ENCODE data around the gene POLA1. TPM values are rescaled to one million over a fixed set of nuclear protein-coding genes. Genes with fewer than 3 reads are reported as not detected.

Gene POLA1
- polyA plus RNA-seq, 1 donor from 2014 or later, result 5.8 TPM

- no peak overlapping the region for H3K4me2 ChIP-seq (ENCODE audit: low read length)
- no peak overlapping the region for H3K27ac ChIP-seq (ENCODE audit: low read length)
- no peaks in the 10 kb centered on the region for H3K36me3 ChIP-seq (ENCODE audit: insufficient read depth, low read length)
- H3K79me2 ChIP-seq (replicated peaks; ENCODE audit: insufficient read depth, low read length), result no peaks in the 10 kb centered on the region
- no peaks in the 10 kb centered on the region for H3K27me3 ChIP-seq (ENCODE audit: insufficient read depth, low read depth, low read length)
- no peak overlapping the region for H2AFZ ChIP-seq (ENCODE audit: low read depth, low read length)
- no peaks in the 10 kb centered on the region for H3K9me3 ChIP-seq (ENCODE audit: low read length)
- TF ChIP-seq CTCF (IDR thresholded peaks at IDR 0.05; ENCODE audit: poor library complexity, severe bottlenecking), result no peak
- no peak for TF ChIP-seq EZH2 (IDR thresholded peaks at IDR 0.05; ENCODE audit: borderline replicate concordance, insufficient read depth, low read length, poor library complexity, severe bottlenecking)
- H3K4me3 ChIP-seq (ENCODE audit: low read length), result no peak overlapping the region
- no peaks in the 10 kb centered on the region for H3K9me2 ChIP-seq (ENCODE audit: insufficient read depth, low read length)
- no peaks in the 10 kb centered on the region for H3F3A ChIP-seq (ENCODE audit: insufficient read depth, low read length, poor library complexity, severe bottlenecking)
- H4K20me1 ChIP-seq (ENCODE audit: insufficient read depth), result no peaks in the 10 kb centered on the region
- H3K9ac ChIP-seq (ENCODE audit: low read length), result no peak overlapping the region
Measured at GRCh38 chrX:24661292-24661691, 32.4 kb upstream of the POLA1 start.

GRCh38 chrX:24662352-24662751, 31.4 kb upstream of the POLA1 start:
- no peaks in the 10 kb centered on the region for H3K9me3 ChIP-seq (ENCODE audit: low read length)
- H3K27me3 ChIP-seq (ENCODE audit: insufficient read depth, low read depth, low read length), result no peaks in the 10 kb centered on the region
- no peaks in the 10 kb centered on the region for H3K9me2 ChIP-seq (ENCODE audit: insufficient read depth, low read length)

More at GRCh38 chrX:24662352-24662751, 31.4 kb upstream of the POLA1 start:
- H3K36me3 ChIP-seq (ENCODE audit: insufficient read depth, low read length), result no peaks in the 10 kb centered on the region
- no peak overlapping the region for H3K9ac ChIP-seq (ENCODE audit: low read length)
- H2AFZ ChIP-seq (ENCODE audit: low read depth, low read length), result no peak overlapping the region
- no peaks in the 10 kb centered on the region for H3K79me2 ChIP-seq (replicated peaks; ENCODE audit: insufficient read depth, low read length)
- no peak overlapping the region for H3K27ac ChIP-seq (ENCODE audit: low read length)
- no peak overlapping the region for H3K4me2 ChIP-seq (ENCODE audit: low read length)
- no peaks in the 10 kb centered on the region for H4K20me1 ChIP-seq (ENCODE audit: insufficient read depth)
- H3F3A ChIP-seq (ENCODE audit: insufficient read depth, low read length, poor library complexity, severe bottlenecking), result no peaks in the 10 kb centered on the region
- no peak for TF ChIP-seq EP300 (conservative IDR thresholded peaks at IDR 0.05; ENCODE audit: poor library complexity, severe bottlenecking)
- no peak for TF ChIP-seq CTCF (IDR thresholded peaks at IDR 0.05; ENCODE audit: poor library complexity, severe bottlenecking)
- TF ChIP-seq REST (IDR thresholded peaks at IDR 0.05; ENCODE audit: borderline replicate concordance), result no peak
- no peak for TF ChIP-seq TAF1 (IDR thresholded peaks at IDR 0.05; ENCODE audit: low read depth)
- TF ChIP-seq RAD21 (conservative IDR thresholded peaks at IDR 0.05), result no peak
- TF ChIP-seq MXI1 (conservative IDR thresholded peaks at IDR 0.05; ENCODE audit: poor library complexity, severe bottlenecking), result no peak
- no peak for TF ChIP-seq EZH2 (IDR thresholded peaks at IDR 0.05; ENCODE audit: borderline replicate concordance, insufficient read depth, low read length, poor library complexity, severe bottlenecking)
- TF ChIP-seq POLR2AphosphoS5 (IDR thresholded peaks at IDR 0.05), result no peak
- no peak for TF ChIP-seq SMC3 (conservative IDR thresholded peaks at IDR 0.05; ENCODE audit: poor library complexity)
- no peak overlapping the region for H3K4me3 ChIP-seq (ENCODE audit: low read length)
